ENCODE measurements around the gene MAG.

DNA sequence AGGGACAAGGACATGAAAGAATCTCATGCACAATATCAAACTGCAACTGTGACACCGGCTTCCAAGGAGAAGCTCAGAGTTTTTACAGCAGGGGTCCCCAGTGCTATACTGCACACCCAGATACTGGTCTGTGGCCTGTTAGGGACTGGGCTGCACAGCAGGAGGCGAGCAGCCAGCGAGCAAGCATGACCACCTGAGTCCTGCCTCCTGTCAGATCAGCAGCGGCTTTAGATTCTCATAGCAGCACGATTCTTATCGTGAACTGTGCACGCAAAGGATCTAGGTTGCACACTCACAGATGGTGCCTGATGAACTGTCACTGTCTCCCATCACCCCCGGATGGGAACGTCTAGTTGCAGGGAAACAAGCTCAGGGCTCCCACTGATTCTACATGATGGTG, 23.9 kb downstream of the MAG start:
- no peak for TF ChIP-seq RAD21 (IDR thresholded peaks at IDR 0.05; ENCODE audit: low read depth)
- TF ChIP-seq, protein P1, sequence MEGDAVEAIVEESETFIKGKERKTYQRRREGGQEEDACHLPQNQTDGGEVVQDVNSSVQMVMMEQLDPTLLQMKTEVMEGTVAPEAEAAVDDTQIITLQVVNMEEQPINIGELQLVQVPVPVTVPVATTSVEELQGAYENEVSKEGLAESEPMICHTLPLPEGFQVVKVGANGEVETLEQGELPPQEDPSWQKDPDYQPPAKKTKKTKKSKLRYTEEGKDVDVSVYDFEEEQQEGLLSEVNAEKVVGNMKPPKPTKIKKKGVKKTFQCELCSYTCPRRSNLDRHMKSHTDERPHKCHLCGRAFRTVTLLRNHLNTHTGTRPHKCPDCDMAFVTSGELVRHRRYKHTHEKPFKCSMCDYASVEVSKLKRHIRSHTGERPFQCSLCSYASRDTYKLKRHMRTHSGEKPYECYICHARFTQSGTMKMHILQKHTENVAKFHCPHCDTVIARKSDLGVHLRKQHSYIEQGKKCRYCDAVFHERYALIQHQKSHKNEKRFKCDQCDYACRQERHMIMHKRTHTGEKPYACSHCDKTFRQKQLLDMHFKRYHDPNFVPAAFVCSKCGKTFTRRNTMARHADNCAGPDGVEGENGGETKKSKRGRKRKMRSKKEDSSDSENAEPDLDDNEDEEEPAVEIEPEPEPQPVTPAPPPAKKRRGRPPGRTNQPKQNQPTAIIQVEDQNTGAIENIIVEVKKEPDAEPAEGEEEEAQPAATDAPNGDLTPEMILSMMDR (IDR thresholded peaks at IDR 0.05 in 2 of 3, conservative IDR thresholded peaks at IDR 0.05 in 1 of 3; ENCODE audit: borderline replicate concordance in 1 of 3, insufficient read depth in 1 of 3, low read depth in 2 of 3, low read length in 2 of 3), result no peak
- no peak for TF ChIP-seq EZH2 (IDR thresholded peaks at IDR 0.05)
- TF ChIP-seq POLR2AphosphoS5 (IDR thresholded peaks at IDR 0.05; ENCODE audit: low read depth, low read length), result no peak
- TF ChIP-seq POLR2A (IDR thresholded peaks at IDR 0.05; ENCODE audit: borderline replicate concordance, extremely low read depth, insufficient read depth, insufficient read length), result no peak
- TF ChIP-seq, protein P2, sequence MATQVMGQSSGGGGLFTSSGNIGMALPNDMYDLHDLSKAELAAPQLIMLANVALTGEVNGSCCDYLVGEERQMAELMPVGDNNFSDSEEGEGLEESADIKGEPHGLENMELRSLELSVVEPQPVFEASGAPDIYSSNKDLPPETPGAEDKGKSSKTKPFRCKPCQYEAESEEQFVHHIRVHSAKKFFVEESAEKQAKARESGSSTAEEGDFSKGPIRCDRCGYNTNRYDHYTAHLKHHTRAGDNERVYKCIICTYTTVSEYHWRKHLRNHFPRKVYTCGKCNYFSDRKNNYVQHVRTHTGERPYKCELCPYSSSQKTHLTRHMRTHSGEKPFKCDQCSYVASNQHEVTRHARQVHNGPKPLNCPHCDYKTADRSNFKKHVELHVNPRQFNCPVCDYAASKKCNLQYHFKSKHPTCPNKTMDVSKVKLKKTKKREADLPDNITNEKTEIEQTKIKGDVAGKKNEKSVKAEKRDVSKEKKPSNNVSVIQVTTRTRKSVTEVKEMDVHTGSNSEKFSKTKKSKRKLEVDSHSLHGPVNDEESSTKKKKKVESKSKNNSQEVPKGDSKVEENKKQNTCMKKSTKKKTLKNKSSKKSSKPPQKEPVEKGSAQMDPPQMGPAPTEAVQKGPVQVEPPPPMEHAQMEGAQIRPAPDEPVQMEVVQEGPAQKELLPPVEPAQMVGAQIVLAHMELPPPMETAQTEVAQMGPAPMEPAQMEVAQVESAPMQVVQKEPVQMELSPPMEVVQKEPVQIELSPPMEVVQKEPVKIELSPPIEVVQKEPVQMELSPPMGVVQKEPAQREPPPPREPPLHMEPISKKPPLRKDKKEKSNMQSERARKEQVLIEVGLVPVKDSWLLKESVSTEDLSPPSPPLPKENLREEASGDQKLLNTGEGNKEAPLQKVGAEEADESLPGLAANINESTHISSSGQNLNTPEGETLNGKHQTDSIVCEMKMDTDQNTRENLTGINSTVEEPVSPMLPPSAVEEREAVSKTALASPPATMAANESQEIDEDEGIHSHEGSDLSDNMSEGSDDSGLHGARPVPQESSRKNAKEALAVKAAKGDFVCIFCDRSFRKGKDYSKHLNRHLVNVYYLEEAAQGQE (IDR thresholded peaks at IDR 0.05; ENCODE audit: low read depth), result no peak

Data from HCT116 (cell line).